DND-41 (cell line): ENCODE results near the gene RUNX2.

ENCODE experiments used
- ATAC-seq: fragments of 200-7000 bp; cut with Tn5 transposase; 3 replicates; pipeline ENCODE4 v1.9.1; 2021; ENCODE audit warnings: low read depth; ENCODE audit not compliant: insufficient read depth
- DNase-seq: peaks from one replicate; pipeline ENCODE4 v3.0.0-alpha.2; 2020
- H2AFZ ChIP-seq: 2 replicates; pipeline ENCODE4 v1.6.0; 2012; ENCODE audit warnings: low read depth, low read length
- H3K27ac ChIP-seq: 2 replicates; pipeline ENCODE4 v1.5.1; 2012; ENCODE audit warnings: low read length, inconsistent platforms
- H3K27me3 ChIP-seq: fragments of 200-600 bp; sonication (generic); 2 replicates; pipeline ENCODE4 v1.6.0; 2012; ENCODE audit warnings: low read length, mild to moderate bottlenecking, inconsistent platforms; ENCODE audit not compliant: insufficient read depth, poor library complexity
- H3K36me3 ChIP-seq: 2 replicates; pipeline ENCODE4 v1.5.1; 2012; ENCODE audit warnings: low read length, inconsistent platforms; ENCODE audit not compliant: insufficient read depth
- H3K4me1 ChIP-seq: 2 replicates; pipeline ENCODE4 v1.5.1; 2012; ENCODE audit warnings: mild to moderate bottlenecking, low read length; ENCODE audit not compliant: insufficient read depth
- H3K4me2 ChIP-seq: 2 replicates; pipeline ENCODE4 v1.6.0; 2012; ENCODE audit warnings: mild to moderate bottlenecking, moderate library complexity, low read length, inconsistent platforms; ENCODE audit not compliant: insufficient read depth
- H3K4me3 ChIP-seq, 2 experiments: fragments of 200-600 bp in 1 of 2; shearing (Covaris generic) in 1 of 2; 2 replicates each; pipeline ENCODE4 v1.5.1; 2012 to 2016; ENCODE audit warnings: inconsistent platforms in 2 of 2, low read length in 2 of 2, mild to moderate bottlenecking in 2 of 2, low read depth in 1 of 2, moderate library complexity in 1 of 2
- H3K79me2 ChIP-seq: 2 replicates; pipeline ENCODE4 v1.6.0; 2012; ENCODE audit warnings: low read length, inconsistent platforms; ENCODE audit not compliant: insufficient read depth
- H3K9ac ChIP-seq: 2 replicates; pipeline ENCODE4 v1.6.0; 2012; ENCODE audit warnings: low read depth, mild to moderate bottlenecking, inconsistent platforms, low read length, moderate library complexity
- H3K9me3 ChIP-seq: 2 replicates; pipeline ENCODE4 v1.5.1; 2012; ENCODE audit warnings: low read length, moderate library complexity, mild to moderate bottlenecking, inconsistent platforms; ENCODE audit not compliant: insufficient read depth, severe bottlenecking
- H4K20me1 ChIP-seq: 2 replicates; pipeline ENCODE4 v1.6.0; 2012; ENCODE audit warnings: low read length; ENCODE audit not compliant: insufficient read depth
- CTCF ChIP-seq: IDR thresholded peaks from 2 replicates; pipeline ENCODE4 v1.5.1; 2012; ENCODE audit warnings: borderline replicate concordance, low read length, moderate library complexity, mild to moderate bottlenecking; ENCODE audit not compliant: poor library complexity, severe bottlenecking; ENCODE audit errors: extremely low read depth
- EZH2 ChIP-seq: IDR thresholded peaks from 3 replicates; pipeline ENCODE4 v1.6.1; 2012; ENCODE audit warnings: borderline replicate concordance, low read depth, mild to moderate bottlenecking, moderate library complexity, low read length, inconsistent platforms; ENCODE audit not compliant: severe bottlenecking

The RUNX2 gene

GRCh38 chr6:45571159-45571558, 243.0 kb downstream of the RUNX2 start:
- no peak overlapping the region for H3K27ac ChIP-seq
- no peak for TF ChIP-seq CTCF
- no peak for TF ChIP-seq EZH2

DNA sequence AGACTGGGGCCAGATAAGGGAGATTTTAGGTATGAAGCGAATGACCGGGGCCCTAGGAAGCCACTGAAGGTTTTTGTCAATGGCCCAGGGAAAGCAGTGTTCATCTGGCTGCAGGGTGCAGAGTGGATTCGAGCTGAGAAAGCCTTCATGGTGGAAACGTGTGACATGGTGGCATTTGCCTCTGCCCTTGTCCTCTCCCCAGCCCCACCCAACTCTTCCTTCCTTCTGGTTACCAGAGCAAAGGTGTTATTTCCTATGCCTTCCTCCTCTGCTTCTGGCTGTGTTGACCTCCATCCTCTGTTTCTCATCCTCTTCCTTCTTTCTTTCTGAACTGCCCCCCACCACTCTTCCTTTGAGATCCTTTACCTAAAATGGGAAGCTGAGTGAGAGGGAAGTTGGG, 244.7 kb downstream of the RUNX2 start:
- no peak overlapping the region for H3K27ac ChIP-seq
- H3K79me2 ChIP-seq: no peaks in the 10 kb centered on the region
- ATAC-seq: no peak
- no peaks in the 10 kb centered on the region for H4K20me1 ChIP-seq
- H3K36me3 ChIP-seq: no peaks in the 10 kb centered on the region
- no peak for DNase-seq
- TF ChIP-seq EZH2 (no peak), CTCF (no peak)
- no peaks in the 10 kb centered on the region for H3K9me3 ChIP-seq
- H3K4me2 ChIP-seq: no peak overlapping the region
- H3K27me3 ChIP-seq: no peaks in the 10 kb centered on the region
- no peak overlapping the region for H3K4me3 ChIP-seq
- no peak overlapping the region for H3K9ac ChIP-seq
- no peak overlapping the region for H2AFZ ChIP-seq
- peaks cover 30% of the 10 kb centered on the region for H3K4me1 ChIP-seq

More at GRCh38 chr6:45571159-45571558, 243.0 kb downstream of the RUNX2 start:
- H3K36me3 ChIP-seq: no peaks in the 10 kb centered on the region
- H2AFZ ChIP-seq: no peak overlapping the region
- H3K4me2 ChIP-seq: no peak overlapping the region
- H3K9me3 ChIP-seq: no peaks in the 10 kb centered on the region
- H3K4me3 ChIP-seq: no peak overlapping the region
- H3K79me2 ChIP-seq: no peaks in the 10 kb centered on the region
- no peaks in the 10 kb centered on the region for H4K20me1 ChIP-seq
- no peak overlapping the region for H3K9ac ChIP-seq
- H3K27me3 ChIP-seq: no peaks in the 10 kb centered on the region
- ATAC-seq: no peak
- peaks cover 30% of the 10 kb centered on the region for H3K4me1 ChIP-seq
- no peak for DNase-seq

- Histone ChIP-seq H3K9me3 (no peaks in the 10 kb centered on the region), H3K27ac (no peak overlapping the region), H3K4me1 (peaks cover 22% of the 10 kb centered on the region), H2AFZ (no peak overlapping the region), H3K27me3 (no peaks in the 10 kb centered on the region), H3K4me2 (no peak overlapping the region), H3K9ac (no peak overlapping the region), H4K20me1 (no peaks in the 10 kb centered on the region), H3K4me3 (no peak overlapping the region), H3K36me3 (no peaks in the 10 kb centered on the region), H3K79me2 (no peaks in the 10 kb centered on the region)
- TF ChIP-seq EZH2 (no peak), CTCF (no peak)
- DNase-seq (no peak), ATAC-seq (no peak)
These were observed 245.9 kb downstream of the RUNX2 start for GRCh38 chr6:45574014-45574461.

DNA sequence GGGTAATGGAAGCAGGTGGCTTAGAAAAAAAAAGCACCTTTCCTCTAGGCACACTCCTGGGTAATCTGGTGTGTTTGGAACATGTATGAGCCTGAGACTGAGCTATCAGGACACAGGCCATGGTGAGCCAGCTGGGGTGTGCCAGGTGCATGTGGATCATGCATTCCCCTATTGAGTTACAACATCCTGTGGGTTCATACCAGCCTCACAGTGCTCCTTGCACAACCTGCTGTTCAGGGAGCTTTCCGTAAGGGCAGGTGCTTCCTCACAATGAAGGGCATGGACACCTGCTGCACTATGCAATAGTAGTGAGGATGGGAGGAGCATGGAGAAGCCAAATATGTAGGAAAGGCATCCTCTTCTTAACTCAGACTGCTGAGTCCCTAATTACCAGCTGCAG, 246.8 kb downstream of the RUNX2 start:
- Histone ChIP-seq H3K27ac (peak overlapping the region; percentile 39; the same call in 1 of the 2 replicates), H3K79me2 (no peaks in the 10 kb centered on the region), H4K20me1 (no peaks in the 10 kb centered on the region), H3K27me3 (no peaks in the 10 kb centered on the region), H3K9me3 (no peaks in the 10 kb centered on the region), H2AFZ (no peak overlapping the region), H3K4me2 (no peak overlapping the region), H3K4me3 (no peak overlapping the region), H3K4me1 (peaks cover 13% of the 10 kb centered on the region), H3K36me3 (no peaks in the 10 kb centered on the region), H3K9ac (no peak overlapping the region)
- ATAC-seq (peak; percentile 84), DNase-seq (peak; percentile 48)
- no peak for TF ChIP-seq EZH2
